ENCODE results near the gene THNSL1.

THNSL1 gene

GRCh38 chr10:25049966-25050365 lies 33.6 kb downstream of the THNSL1 start:
- Histone ChIP-seq H3K4me1 (ENCODE audit: control insufficient read depth, insufficient read depth, low read length, poor library complexity, severe bottlenecking) (no peaks in the 10 kb centered on the region), H3K9me3 (ENCODE audit: control insufficient read depth, low read length) (no peaks in the 10 kb centered on the region), H3K4me3 (ENCODE audit: insufficient read depth, low read depth, low read length, poor library complexity, severe bottlenecking) (no peak overlapping the region), H3K27ac (ENCODE audit: insufficient read depth, low read length, poor library complexity, severe bottlenecking) (no peak overlapping the region), H3K36me3 (ENCODE audit: control insufficient read depth, insufficient read depth, low read length) (no peaks in the 10 kb centered on the region), H3K27me3 (replicated peaks; ENCODE audit: control insufficient read depth, insufficient read depth, low read length, poor library complexity, severe bottlenecking) (no peaks in the 10 kb centered on the region)
- DNase-seq, result no peak

- Histone ChIP-seq H3K4me3 (ENCODE audit: insufficient read depth, low read depth, low read length, poor library complexity, severe bottlenecking) (no peak overlapping the region), H3K4me1 (ENCODE audit: control insufficient read depth, insufficient read depth, low read length, poor library complexity, severe bottlenecking) (no peaks in the 10 kb centered on the region), H3K27me3 (replicated peaks; ENCODE audit: control insufficient read depth, insufficient read depth, low read length, poor library complexity, severe bottlenecking) (no peaks in the 10 kb centered on the region), H3K9me3 (ENCODE audit: control insufficient read depth, low read length) (no peaks in the 10 kb centered on the region), H3K36me3 (ENCODE audit: control insufficient read depth, insufficient read depth, low read length) (no peaks in the 10 kb centered on the region), H3K27ac (ENCODE audit: insufficient read depth, low read length, poor library complexity, severe bottlenecking) (no peak overlapping the region)
- DNase-seq, result no peak
Observed at GRCh38 chr10:25050402-25050801, 34.0 kb downstream of the THNSL1 start.

GRCh38 chr10:25052012-25052411 lies 35.6 kb downstream of the THNSL1 start:
- no peaks in the 10 kb centered on the region for H3K27me3 ChIP-seq (replicated peaks; ENCODE audit: control insufficient read depth, insufficient read depth, low read length, poor library complexity, severe bottlenecking)
- no peak overlapping the region for H3K4me3 ChIP-seq (ENCODE audit: insufficient read depth, low read depth, low read length, poor library complexity, severe bottlenecking)
- no peak overlapping the region for H3K27ac ChIP-seq (ENCODE audit: insufficient read depth, low read length, poor library complexity, severe bottlenecking)
- no peaks in the 10 kb centered on the region for H3K4me1 ChIP-seq (ENCODE audit: control insufficient read depth, insufficient read depth, low read length, poor library complexity, severe bottlenecking)
- no peaks in the 10 kb centered on the region for H3K36me3 ChIP-seq (ENCODE audit: control insufficient read depth, insufficient read depth, low read length)
- DNase-seq, result no peak
- no peaks in the 10 kb centered on the region for H3K9me3 ChIP-seq (ENCODE audit: control insufficient read depth, low read length)

GRCh38 chr10:25056726-25057125 lies 40.3 kb downstream of the THNSL1 start:
- H3K27ac ChIP-seq (ENCODE audit: insufficient read depth, low read length, poor library complexity, severe bottlenecking), result no peak overlapping the region
- no peaks in the 10 kb centered on the region for H3K9me3 ChIP-seq (ENCODE audit: control insufficient read depth, low read length)
- no peaks in the 10 kb centered on the region for H3K36me3 ChIP-seq (ENCODE audit: control insufficient read depth, insufficient read depth, low read length)
- no peaks in the 10 kb centered on the region for H3K4me1 ChIP-seq (ENCODE audit: control insufficient read depth, insufficient read depth, low read length, poor library complexity, severe bottlenecking)
- H3K27me3 ChIP-seq (replicated peaks; ENCODE audit: control insufficient read depth, insufficient read depth, low read length, poor library complexity, severe bottlenecking), result no peaks in the 10 kb centered on the region
- DNase-seq, result no peak
- no peak overlapping the region for H3K4me3 ChIP-seq (ENCODE audit: insufficient read depth, low read depth, low read length, poor library complexity, severe bottlenecking)

- no peak for DNase-seq
- Histone ChIP-seq H3K27me3 (replicated peaks; ENCODE audit: control insufficient read depth, insufficient read depth, low read length, poor library complexity, severe bottlenecking) (no peaks in the 10 kb centered on the region), H3K4me3 (ENCODE audit: insufficient read depth, low read depth, low read length, poor library complexity, severe bottlenecking) (no peak overlapping the region), H3K27ac (ENCODE audit: insufficient read depth, low read length, poor library complexity, severe bottlenecking) (no peak overlapping the region), H3K36me3 (ENCODE audit: control insufficient read depth, insufficient read depth, low read length) (no peaks in the 10 kb centered on the region), H3K4me1 (ENCODE audit: control insufficient read depth, insufficient read depth, low read length, poor library complexity, severe bottlenecking) (peaks cover 4% of the 10 kb centered on the region), H3K9me3 (ENCODE audit: control insufficient read depth, low read length) (no peaks in the 10 kb centered on the region)
Observed at GRCh38 chr10:25057886-25058285, 41.5 kb downstream of the THNSL1 start.

- H3K36me3 ChIP-seq (ENCODE audit: control insufficient read depth, insufficient read depth, low read length), result no peaks in the 10 kb centered on the region
- no peak overlapping the region for H3K27ac ChIP-seq (ENCODE audit: insufficient read depth, low read length, poor library complexity, severe bottlenecking)
- no peaks in the 10 kb centered on the region for H3K27me3 ChIP-seq (replicated peaks; ENCODE audit: control insufficient read depth, insufficient read depth, low read length, poor library complexity, severe bottlenecking)
- peaks cover 4% of the 10 kb centered on the region for H3K4me1 ChIP-seq (ENCODE audit: control insufficient read depth, insufficient read depth, low read length, poor library complexity, severe bottlenecking)
- H3K9me3 ChIP-seq (ENCODE audit: control insufficient read depth, low read length), result no peaks in the 10 kb centered on the region
- no peak overlapping the region for H3K4me3 ChIP-seq (ENCODE audit: insufficient read depth, low read depth, low read length, poor library complexity, severe bottlenecking)
- DNase-seq, result no peak
Observed at GRCh38 chr10:25059990-25060389, 43.6 kb downstream of the THNSL1 start.

GRCh38 chr10:25061125-25061524 lies 44.7 kb downstream of the THNSL1 start:
- Histone ChIP-seq H3K27me3 (replicated peaks; ENCODE audit: control insufficient read depth, insufficient read depth, low read length, poor library complexity, severe bottlenecking) (no peaks in the 10 kb centered on the region), H3K4me3 (ENCODE audit: insufficient read depth, low read depth, low read length, poor library complexity, severe bottlenecking) (no peak overlapping the region), H3K27ac (ENCODE audit: insufficient read depth, low read length, poor library complexity, severe bottlenecking) (no peak overlapping the region), H3K36me3 (ENCODE audit: control insufficient read depth, insufficient read depth, low read length) (no peaks in the 10 kb centered on the region), H3K9me3 (ENCODE audit: control insufficient read depth, low read length) (no peaks in the 10 kb centered on the region), H3K4me1 (ENCODE audit: control insufficient read depth, insufficient read depth, low read length, poor library complexity, severe bottlenecking) (peaks cover 4% of the 10 kb centered on the region)
- DNase-seq, result no peak

GRCh38 chr10:25061711-25062449 lies 45.5 kb downstream of the THNSL1 start:
- H3K36me3 ChIP-seq (ENCODE audit: control insufficient read depth, insufficient read depth, low read length), result no peaks in the 10 kb centered on the region
- no peak overlapping the region for H3K4me3 ChIP-seq (ENCODE audit: insufficient read depth, low read depth, low read length, poor library complexity, severe bottlenecking)
- no peak overlapping the region for H3K27ac ChIP-seq (ENCODE audit: insufficient read depth, low read length, poor library complexity, severe bottlenecking)
- peaks cover 4% of the 10 kb centered on the region for H3K4me1 ChIP-seq (ENCODE audit: control insufficient read depth, insufficient read depth, low read length, poor library complexity, severe bottlenecking)
- no peak for DNase-seq
- H3K9me3 ChIP-seq (ENCODE audit: control insufficient read depth, low read length), result no peaks in the 10 kb centered on the region
- H3K27me3 ChIP-seq (replicated peaks; ENCODE audit: control insufficient read depth, insufficient read depth, low read length, poor library complexity, severe bottlenecking), result no peaks in the 10 kb centered on the region

- H3K4me1 ChIP-seq (ENCODE audit: control insufficient read depth, insufficient read depth, low read length, poor library complexity, severe bottlenecking), result peaks cover 4% of the 10 kb centered on the region
- H3K27ac ChIP-seq (ENCODE audit: insufficient read depth, low read length, poor library complexity, severe bottlenecking), result no peak overlapping the region
- H3K27me3 ChIP-seq (replicated peaks; ENCODE audit: control insufficient read depth, insufficient read depth, low read length, poor library complexity, severe bottlenecking), result no peaks in the 10 kb centered on the region
- no peak for DNase-seq
- no peaks in the 10 kb centered on the region for H3K36me3 ChIP-seq (ENCODE audit: control insufficient read depth, insufficient read depth, low read length)
- H3K4me3 ChIP-seq (ENCODE audit: insufficient read depth, low read depth, low read length, poor library complexity, severe bottlenecking), result no peak overlapping the region
- H3K9me3 ChIP-seq (ENCODE audit: control insufficient read depth, low read length), result no peaks in the 10 kb centered on the region
Observed at GRCh38 chr10:25063157-25063556, 46.7 kb downstream of the THNSL1 start.

- H3K36me3 ChIP-seq (ENCODE audit: control insufficient read depth, insufficient read depth, low read length), result no peaks in the 10 kb centered on the region
- DNase-seq, result no peak
- H3K27ac ChIP-seq (ENCODE audit: insufficient read depth, low read length, poor library complexity, severe bottlenecking), result no peak overlapping the region
- no peaks in the 10 kb centered on the region for H3K27me3 ChIP-seq (replicated peaks; ENCODE audit: control insufficient read depth, insufficient read depth, low read length, poor library complexity, severe bottlenecking)
- H3K9me3 ChIP-seq (ENCODE audit: control insufficient read depth, low read length), result no peaks in the 10 kb centered on the region
- H3K4me3 ChIP-seq (ENCODE audit: insufficient read depth, low read depth, low read length, poor library complexity, severe bottlenecking), result no peak overlapping the region
- H3K4me1 ChIP-seq (ENCODE audit: control insufficient read depth, insufficient read depth, low read length, poor library complexity, severe bottlenecking), result peaks cover 4% of the 10 kb centered on the region
Observed at GRCh38 chr10:25063644-25064043, 47.2 kb downstream of the THNSL1 start.
